ENCODE measurements around the gene MSX2. TPM values are rescaled to one million over a fixed set of nuclear protein-coding genes. Genes with fewer than 3 reads are reported as not detected.

The MSX2 gene
- total RNA-seq, 2 experiments from 2014 or later = not detected

- Histone ChIP-seq H3K4me1 (ENCODE audit: insufficient read depth, low read length, poor library complexity, severe bottlenecking) (no peaks in the 10 kb centered on the region), H3K79me2 (ENCODE audit: insufficient read depth, low read depth, low read length) (no peaks in the 10 kb centered on the region), H3K4me3 (ENCODE audit: low read depth, low read length, poor library complexity, severe bottlenecking) (no peak overlapping the region), H3K27ac (ENCODE audit: low read depth, low read length, poor library complexity, severe bottlenecking) (no peak overlapping the region), H2AFZ (ENCODE audit: low read length) (no peak overlapping the region), H3K9me3 (ENCODE audit: low read length) (no peaks in the 10 kb centered on the region), H3K9me2 (ENCODE audit: insufficient read depth, low read length) (no peaks in the 10 kb centered on the region), H3K36me3 (ENCODE audit: insufficient read depth, low read length) (no peaks in the 10 kb centered on the region), H3K4me2 (ENCODE audit: low read length) (no peak overlapping the region), H4K20me1 (ENCODE audit: insufficient read depth, low read length) (no peaks in the 10 kb centered on the region)
- intact Hi-C loops (cut with micrococcal nuclease; ENCODE audit: unreplicated experiment) = no loop called here
- no TSS peak for BruUV-seq (replicated peaks)
- DNase-seq (ENCODE audit: low spot score) = no peak
- ChIA-PET POLR2A (no interaction called here), CTCF (ENCODE audit: unreplicated experiment) (no interaction called here)
- TF ChIP-seq, protein P1, sequence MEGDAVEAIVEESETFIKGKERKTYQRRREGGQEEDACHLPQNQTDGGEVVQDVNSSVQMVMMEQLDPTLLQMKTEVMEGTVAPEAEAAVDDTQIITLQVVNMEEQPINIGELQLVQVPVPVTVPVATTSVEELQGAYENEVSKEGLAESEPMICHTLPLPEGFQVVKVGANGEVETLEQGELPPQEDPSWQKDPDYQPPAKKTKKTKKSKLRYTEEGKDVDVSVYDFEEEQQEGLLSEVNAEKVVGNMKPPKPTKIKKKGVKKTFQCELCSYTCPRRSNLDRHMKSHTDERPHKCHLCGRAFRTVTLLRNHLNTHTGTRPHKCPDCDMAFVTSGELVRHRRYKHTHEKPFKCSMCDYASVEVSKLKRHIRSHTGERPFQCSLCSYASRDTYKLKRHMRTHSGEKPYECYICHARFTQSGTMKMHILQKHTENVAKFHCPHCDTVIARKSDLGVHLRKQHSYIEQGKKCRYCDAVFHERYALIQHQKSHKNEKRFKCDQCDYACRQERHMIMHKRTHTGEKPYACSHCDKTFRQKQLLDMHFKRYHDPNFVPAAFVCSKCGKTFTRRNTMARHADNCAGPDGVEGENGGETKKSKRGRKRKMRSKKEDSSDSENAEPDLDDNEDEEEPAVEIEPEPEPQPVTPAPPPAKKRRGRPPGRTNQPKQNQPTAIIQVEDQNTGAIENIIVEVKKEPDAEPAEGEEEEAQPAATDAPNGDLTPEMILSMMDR (conservative IDR thresholded peaks at IDR 0.05; ENCODE audit: low read length) = no peak
- TF ChIP-seq EZH2phosphoT487 (IDR thresholded peaks at IDR 0.05; ENCODE audit: borderline replicate concordance, low read depth, low read length) = no peak
Measured at GRCh38 chr5:174719793-174720611, 4.4 kb upstream of the MSX2 start.

GRCh38 chr5:174720612-174721529 lies 3.5 kb upstream of the MSX2 start:
- no peak overlapping the region for H3K4me3 ChIP-seq (ENCODE audit: low read depth, low read length, poor library complexity, severe bottlenecking)
- intact Hi-C loops (cut with micrococcal nuclease; ENCODE audit: unreplicated experiment) = no loop called here
- ChIA-PET POLR2A (no interaction called here), CTCF (ENCODE audit: unreplicated experiment) (no interaction called here)
- no peak for DNase-seq (ENCODE audit: low spot score)
- TF ChIP-seq EZH2phosphoT487 (IDR thresholded peaks at IDR 0.05; ENCODE audit: borderline replicate concordance, low read depth, low read length) = no peak
- TF ChIP-seq, protein P1 (conservative IDR thresholded peaks at IDR 0.05; ENCODE audit: low read length) = no peak
- no peaks in the 10 kb centered on the region for H3K9me2 ChIP-seq (ENCODE audit: insufficient read depth, low read length)
- no peaks in the 10 kb centered on the region for H3K9me3 ChIP-seq (ENCODE audit: low read length)
- no peaks in the 10 kb centered on the region for H3K79me2 ChIP-seq (ENCODE audit: insufficient read depth, low read depth, low read length)
- no TSS peak for BruUV-seq (replicated peaks)
- no peak overlapping the region for H3K4me2 ChIP-seq (ENCODE audit: low read length)
- H2AFZ ChIP-seq (ENCODE audit: low read length) = no peak overlapping the region
- no peaks in the 10 kb centered on the region for H4K20me1 ChIP-seq (ENCODE audit: insufficient read depth, low read length)
- H3K4me1 ChIP-seq (ENCODE audit: insufficient read depth, low read length, poor library complexity, severe bottlenecking) = no peaks in the 10 kb centered on the region
- H3K27ac ChIP-seq (ENCODE audit: low read depth, low read length, poor library complexity, severe bottlenecking) = no peak overlapping the region
- no peaks in the 10 kb centered on the region for H3K36me3 ChIP-seq (ENCODE audit: insufficient read depth, low read length)

Measured in OCI-LY7 (cell line).